ENCODE measurements around the gene PFAS.

PFAS gene

GRCh38 chr17:8277317-8277716 is 28.2 kb downstream of the PFAS start:
- POLR2A ChIA-PET = no interaction called here
- CTCF ChIA-PET = interaction anchor here (1.6 kb wide), 1 partner anchor 24 kb away, joined by 4 read pairs; no protein-coding TSS in a partner anchor
- no peak for DNase-seq (ENCODE audit: extremely low spot score)
- TF ChIP-seq CTCF (IDR thresholded peaks at IDR 0.05; ENCODE audit: control extremely low read depth, extremely low read depth, low read depth, missing control alignments) = no peak

GRCh38 chr17:8282345-8282744 is 33.3 kb downstream of the PFAS start:
- ChIA-PET POLR2A (no interaction called here), CTCF (interaction anchor here (0.9 kb wide), 1 partner anchor 19 kb away, joined by 3 read pairs; no protein-coding TSS in a partner anchor)
- no peak for TF ChIP-seq CTCF (IDR thresholded peaks at IDR 0.05; ENCODE audit: control extremely low read depth, extremely low read depth, low read depth, missing control alignments)

GRCh38 chr17:8283356-8283755 is 34.3 kb downstream of the PFAS start:
- TF ChIP-seq CTCF (IDR thresholded peaks at IDR 0.05; ENCODE audit: control extremely low read depth, extremely low read depth, low read depth, missing control alignments) = no peak
- ChIA-PET CTCF (interaction anchor here (0.8 to 2.0 kb wide), 5 partner anchors 8 to 463 kb away, joined by 3 to 4 read pairs (median 3); no protein-coding TSS in a partner anchor), POLR2A (interaction anchor here (1.1 kb wide), 1 partner anchor 12 kb away, joined by 3 read pairs; the partner anchor contains the start of gene SLC25A35)
- no peak for DNase-seq (ENCODE audit: extremely low spot score)

More at GRCh38 chr17:8282345-8282744, 33.3 kb downstream of the PFAS start:
- no peak for DNase-seq (ENCODE audit: extremely low spot score)

- POLR2A ChIA-PET = interaction anchor here (1.1 kb wide), 1 partner anchor 11 kb away, joined by 3 read pairs; the partner anchor contains the start of gene SLC25A35
- no peak for DNase-seq (ENCODE audit: extremely low spot score)
- TF ChIP-seq CTCF (IDR thresholded peaks at IDR 0.05; ENCODE audit: control extremely low read depth, extremely low read depth, low read depth, missing control alignments) = no peak
- CTCF ChIA-PET = interaction anchor here (0.9 to 2.0 kb wide), 3 partner anchors 15 to 23 kb away, joined by 3 to 4 read pairs (median 3); no protein-coding TSS in a partner anchor
These were observed 35.0 kb downstream of the PFAS start for GRCh38 chr17:8284126-8284525.

- TF ChIP-seq CTCF (IDR thresholded peaks at IDR 0.05; ENCODE audit: control extremely low read depth, extremely low read depth, low read depth, missing control alignments) = no peak
- CTCF ChIA-PET = no interaction called here
- no peak for DNase-seq (ENCODE audit: extremely low spot score)
- POLR2A ChIA-PET = no interaction called here
These were observed 36.4 kb downstream of the PFAS start for GRCh38 chr17:8285270-8286181.

- no peak for DNase-seq (ENCODE audit: extremely low spot score)
- ChIA-PET CTCF (interaction anchor here (1.0 to 2.2 kb wide), 3 partner anchors 13 to 16 kb away, joined by 3 to 8 read pairs (median 3); no protein-coding TSS in a partner anchor), POLR2A (no interaction called here)
- no peak for TF ChIP-seq CTCF (IDR thresholded peaks at IDR 0.05; ENCODE audit: control extremely low read depth, extremely low read depth, low read depth, missing control alignments)
These were observed 38.7 kb downstream of the PFAS start for GRCh38 chr17:8287651-8288335.
